Stimulated activated memory B cell treated with anti-CD40 and anti-IgM and Interleukin-4, amounts not matched to agents 10 μg/mL and 1 μg/mL and 100 μg/mL, for 72 hours (primary cell): ENCODE data around the gene BCHE.

ENCODE experiments used
- ATAC-seq: fragments of 150-1000 bp; cut with Tn5 transposase; 2 replicates; pipeline ENCODE4 v1.10.0; 2021
- H3K27ac Mint-ChIP-seq: one replicate; pipeline ENCODE4 v1.8.0; 2022; ENCODE audit warnings: mild to moderate bottlenecking, mixed read lengths
- H3K27me3 Mint-ChIP-seq: one replicate; pipeline ENCODE4 v1.8.0; 2022; ENCODE audit warnings: mixed read lengths
- H3K36me3 Mint-ChIP-seq: one replicate; pipeline ENCODE4 v1.8.0; 2022; ENCODE audit warnings: mixed read lengths
- H3K4me1 Mint-ChIP-seq: one replicate; pipeline ENCODE4 v1.8.0; 2022; ENCODE audit warnings: mixed read lengths
- H3K4me3 Mint-ChIP-seq: one replicate; pipeline ENCODE4 v1.8.0; 2022; ENCODE audit warnings: mild to moderate bottlenecking, moderate library complexity, mixed read lengths
- H3K9me3 Mint-ChIP-seq: one replicate; pipeline ENCODE4 v1.8.0; 2022; ENCODE audit warnings: mixed read lengths

The BCHE gene

GRCh38 chr3:165837058-165837525, at the start of gene BCHE:
Gene BCHE, minus strand, starts transcription at chr3:165837423. Its CDS starts 6,390 bp downstream, at chr3:165831033.
- ATAC-seq = no peak
- Mint-ChIP-seq H3K4me3 (no peak within 1 kb of the TSS), H3K27me3 (no peaks in the 10 kb centered on the region), H3K27ac (no peak within 1 kb of the TSS), H3K36me3 (no peaks in the 10 kb centered on the region), H3K9me3 (no peaks in the 10 kb centered on the region), H3K4me1 (no peaks in the 10 kb centered on the region)

GRCh38 chr3:165885558-165886270, 48.5 kb upstream of the BCHE start:
- Mint-ChIP-seq H3K27me3 (no peaks in the 10 kb centered on the region), H3K4me1 (no peaks in the 10 kb centered on the region), H3K27ac (no peak overlapping the region), H3K36me3 (no peaks in the 10 kb centered on the region), H3K4me3 (no peak overlapping the region), H3K9me3 (no peaks in the 10 kb centered on the region)
- ATAC-seq = no peak

DNA sequence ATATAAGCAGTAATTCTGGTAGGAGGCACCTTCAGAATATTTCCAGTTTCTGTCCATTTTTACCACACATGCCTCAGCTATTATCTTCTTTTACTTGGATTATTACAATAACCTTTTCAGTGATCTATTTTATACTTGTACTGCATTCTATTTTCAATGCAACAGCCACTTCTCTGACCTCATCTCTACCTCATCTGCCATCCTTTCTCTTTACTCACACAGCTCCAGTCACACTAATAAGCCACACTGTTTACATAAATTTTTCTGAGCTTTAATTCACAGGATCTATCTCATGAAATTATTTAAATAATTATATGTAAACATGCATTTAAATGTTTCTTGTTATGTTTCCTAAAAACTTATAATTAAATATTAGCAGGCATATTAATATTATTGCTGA, 47.3 kb upstream of the BCHE start:
- H3K4me3 Mint-ChIP-seq = no peak overlapping the region
- ATAC-seq = no peak
- H3K9me3 Mint-ChIP-seq = no peaks in the 10 kb centered on the region
- no peak overlapping the region for H3K27ac Mint-ChIP-seq
- H3K36me3 Mint-ChIP-seq = no peaks in the 10 kb centered on the region
- H3K4me1 Mint-ChIP-seq = no peaks in the 10 kb centered on the region
- no peaks in the 10 kb centered on the region for H3K27me3 Mint-ChIP-seq

DNA sequence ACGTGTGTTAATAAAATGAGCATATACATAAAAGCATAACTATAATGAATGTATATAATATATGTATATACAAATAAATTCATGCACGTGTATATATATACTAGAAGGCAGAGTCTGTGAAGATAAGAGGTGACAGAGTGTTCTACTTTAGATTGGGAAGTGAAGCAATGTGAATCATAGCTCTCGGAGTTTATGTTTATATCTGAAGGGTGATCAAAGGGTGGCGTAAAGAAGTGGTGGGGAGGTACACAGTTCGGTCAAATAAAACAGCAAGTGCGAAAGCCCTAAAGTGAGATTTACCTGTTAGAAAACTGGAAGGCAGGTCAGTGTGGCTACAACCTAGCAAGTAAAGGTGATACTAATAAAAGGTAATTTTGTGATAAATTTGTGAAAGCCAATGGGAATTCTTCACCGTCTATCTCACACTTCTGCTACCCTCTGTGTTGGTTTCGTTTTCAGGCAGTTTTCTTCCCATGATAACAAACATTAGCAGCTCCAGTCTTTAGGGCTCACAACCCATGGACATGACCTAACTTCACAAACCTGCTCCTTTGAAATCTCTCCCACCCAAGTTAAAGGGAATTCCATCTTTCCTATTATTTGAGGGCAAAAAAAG, 46.7 kb upstream of the BCHE start:
- Mint-ChIP-seq H3K27ac (no peak overlapping the region), H3K4me1 (no peaks in the 10 kb centered on the region), H3K9me3 (no peaks in the 10 kb centered on the region), H3K4me3 (no peak overlapping the region), H3K27me3 (no peaks in the 10 kb centered on the region), H3K36me3 (no peaks in the 10 kb centered on the region)
- ATAC-seq = no peak

- no peak overlapping the region for H3K4me3 Mint-ChIP-seq
- no peaks in the 10 kb centered on the region for H3K4me1 Mint-ChIP-seq
- H3K27ac Mint-ChIP-seq = no peak overlapping the region
- ATAC-seq = no peak
- no peaks in the 10 kb centered on the region for H3K27me3 Mint-ChIP-seq
- no peaks in the 10 kb centered on the region for H3K9me3 Mint-ChIP-seq
- H3K36me3 Mint-ChIP-seq = no peaks in the 10 kb centered on the region
These were observed 45.9 kb upstream of the BCHE start for GRCh38 chr3:165883117-165883516.

DNA sequence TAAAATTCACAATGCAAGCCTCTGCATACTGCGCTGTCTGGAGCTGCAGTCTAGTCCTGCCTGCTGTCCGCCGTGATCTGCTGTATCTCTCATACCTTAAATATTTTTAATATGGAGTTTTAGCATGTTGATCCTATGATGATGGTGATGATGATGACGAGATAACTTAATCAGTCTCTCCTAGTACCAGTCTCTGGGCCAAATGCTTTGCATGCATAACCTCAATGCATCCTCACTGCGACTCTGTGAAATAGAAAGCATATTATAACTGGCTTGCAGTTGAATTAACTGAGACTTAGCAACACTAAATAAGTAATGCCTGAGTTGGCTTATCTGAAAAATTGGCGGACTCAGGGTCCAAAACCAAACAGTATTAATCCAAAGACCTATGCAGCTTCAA, 38.4 kb upstream of the BCHE start:
- ATAC-seq = no peak
- Mint-ChIP-seq H3K9me3 (peaks cover 9% of the 10 kb centered on the region), H3K27ac (no peak overlapping the region), H3K36me3 (no peaks in the 10 kb centered on the region), H3K27me3 (no peaks in the 10 kb centered on the region), H3K4me1 (no peaks in the 10 kb centered on the region), H3K4me3 (no peak overlapping the region)

DNA sequence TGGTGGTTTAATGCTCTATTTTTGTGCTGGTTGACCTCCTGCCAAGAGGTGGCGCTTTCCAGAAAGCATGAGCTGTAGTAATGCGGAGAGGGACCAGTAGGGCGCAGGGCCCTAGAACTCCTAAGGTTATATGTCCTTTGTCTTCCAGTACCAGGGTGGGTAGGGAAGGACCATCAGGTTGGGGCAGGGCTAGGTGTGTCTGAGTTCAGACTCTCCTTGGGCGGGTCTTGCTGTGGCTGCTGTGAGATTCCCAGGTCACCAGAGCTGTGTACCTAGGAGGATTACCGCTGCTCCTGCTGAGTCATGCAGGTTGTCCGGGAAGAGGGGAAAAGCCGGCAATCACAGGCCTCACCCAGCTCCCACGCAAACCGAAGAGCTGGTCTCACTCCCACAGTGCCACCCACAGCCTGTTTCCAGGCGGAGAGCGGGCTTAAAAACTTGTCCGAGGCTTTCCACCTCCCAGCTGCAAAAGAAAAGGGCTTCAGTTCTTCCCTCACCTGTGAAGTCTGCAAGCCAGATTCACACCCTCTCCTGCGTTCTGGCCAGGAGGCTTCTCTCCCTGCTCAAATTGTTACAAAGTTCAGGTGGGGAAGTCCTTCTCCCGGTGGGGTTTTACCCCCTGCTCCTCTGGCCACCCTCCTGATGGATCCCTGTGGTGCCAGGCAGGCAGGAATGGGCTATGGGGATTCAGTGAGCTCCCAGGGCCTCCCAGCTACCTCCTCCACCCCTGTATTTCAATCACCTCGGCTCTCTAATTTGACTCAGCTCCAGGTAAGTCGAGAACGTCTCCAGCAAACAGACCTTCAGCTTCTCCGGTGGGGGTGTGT, 37.7 kb upstream of the BCHE start:
- ATAC-seq = no peak
- peaks cover 15% of the 10 kb centered on the region for H3K9me3 Mint-ChIP-seq
- no peaks in the 10 kb centered on the region for H3K4me1 Mint-ChIP-seq
- H3K4me3 Mint-ChIP-seq = no peak overlapping the region
- no peaks in the 10 kb centered on the region for H3K27me3 Mint-ChIP-seq
- no peak overlapping the region for H3K27ac Mint-ChIP-seq
- no peaks in the 10 kb centered on the region for H3K36me3 Mint-ChIP-seq

GRCh38 chr3:165868088-165868487, 30.9 kb upstream of the BCHE start:
- Mint-ChIP-seq H3K36me3 (no peaks in the 10 kb centered on the region), H3K4me3 (no peak overlapping the region), H3K4me1 (no peaks in the 10 kb centered on the region), H3K27ac (no peak overlapping the region), H3K27me3 (no peaks in the 10 kb centered on the region), H3K9me3 (peaks cover 12% of the 10 kb centered on the region)
- ATAC-seq = peak; percentile 47

- Mint-ChIP-seq H3K9me3 (no peaks in the 10 kb centered on the region), H3K27me3 (no peaks in the 10 kb centered on the region), H3K27ac (no peak overlapping the region), H3K4me3 (no peak overlapping the region), H3K36me3 (no peaks in the 10 kb centered on the region), H3K4me1 (no peaks in the 10 kb centered on the region)
- ATAC-seq = no peak
These were observed 21.8 kb upstream of the BCHE start for GRCh38 chr3:165859061-165859460.

GRCh38 chr3:165855581-165855980, 18.4 kb upstream of the BCHE start:
- Mint-ChIP-seq H3K27me3 (no peaks in the 10 kb centered on the region), H3K4me1 (no peaks in the 10 kb centered on the region), H3K27ac (no peak overlapping the region), H3K9me3 (no peaks in the 10 kb centered on the region), H3K4me3 (no peak overlapping the region), H3K36me3 (no peaks in the 10 kb centered on the region)
- ATAC-seq = no peak

DNA sequence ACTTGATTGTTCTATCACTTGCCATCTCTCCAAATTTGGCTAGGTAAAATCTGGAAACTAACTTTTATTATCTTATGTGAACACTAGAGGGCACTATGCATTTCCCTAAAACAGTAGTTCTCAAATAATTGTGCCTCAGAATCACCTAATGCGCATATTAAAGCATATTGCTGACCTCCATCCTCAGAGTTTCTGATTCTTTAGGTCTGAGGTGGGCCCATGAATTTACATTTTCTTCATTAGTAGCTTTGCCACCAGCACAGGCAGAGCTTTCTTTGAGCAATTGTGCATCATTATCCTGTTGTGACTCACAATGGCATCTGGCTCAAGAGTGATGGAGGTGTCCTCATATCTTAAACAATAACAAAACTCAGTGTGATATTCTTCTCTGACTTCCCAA, 17.5 kb upstream of the BCHE start:
- no peaks in the 10 kb centered on the region for H3K27me3 Mint-ChIP-seq
- H3K4me3 Mint-ChIP-seq = no peak overlapping the region
- no peaks in the 10 kb centered on the region for H3K4me1 Mint-ChIP-seq
- ATAC-seq = no peak
- H3K27ac Mint-ChIP-seq = no peak overlapping the region
- H3K36me3 Mint-ChIP-seq = no peaks in the 10 kb centered on the region
- H3K9me3 Mint-ChIP-seq = no peaks in the 10 kb centered on the region

GRCh38 chr3:165852711-165853110, 15.5 kb upstream of the BCHE start:
- Mint-ChIP-seq H3K27ac (no peak overlapping the region), H3K36me3 (no peaks in the 10 kb centered on the region), H3K9me3 (no peaks in the 10 kb centered on the region), H3K4me1 (no peaks in the 10 kb centered on the region), H3K4me3 (no peak overlapping the region), H3K27me3 (no peaks in the 10 kb centered on the region)
- no peak for ATAC-seq

GRCh38 chr3:165852191-165852590, 15.0 kb upstream of the BCHE start:
- H3K27ac Mint-ChIP-seq = no peak overlapping the region
- no peaks in the 10 kb centered on the region for H3K4me1 Mint-ChIP-seq
- H3K4me3 Mint-ChIP-seq = no peak overlapping the region
- no peak for ATAC-seq
- no peaks in the 10 kb centered on the region for H3K36me3 Mint-ChIP-seq
- H3K27me3 Mint-ChIP-seq = no peaks in the 10 kb centered on the region
- H3K9me3 Mint-ChIP-seq = no peaks in the 10 kb centered on the region

GRCh38 chr3:165846056-165846455, 8.8 kb upstream of the BCHE start:
- no peaks in the 10 kb centered on the region for H3K27me3 Mint-ChIP-seq
- H3K4me1 Mint-ChIP-seq = no peaks in the 10 kb centered on the region
- no peak overlapping the region for H3K27ac Mint-ChIP-seq
- H3K4me3 Mint-ChIP-seq = no peak overlapping the region
- no peaks in the 10 kb centered on the region for H3K36me3 Mint-ChIP-seq
- no peak for ATAC-seq
- no peaks in the 10 kb centered on the region for H3K9me3 Mint-ChIP-seq

- no peak for ATAC-seq
- no peak overlapping the region for H3K4me3 Mint-ChIP-seq
- H3K36me3 Mint-ChIP-seq = no peaks in the 10 kb centered on the region
- no peak overlapping the region for H3K27ac Mint-ChIP-seq
- H3K27me3 Mint-ChIP-seq = no peaks in the 10 kb centered on the region
- H3K9me3 Mint-ChIP-seq = no peaks in the 10 kb centered on the region
- H3K4me1 Mint-ChIP-seq = no peaks in the 10 kb centered on the region
These were observed 2.3 kb upstream of the BCHE start for GRCh38 chr3:165839296-165840076.
